Measurements from ENCODE around the gene PTCD3.

PTCD3 gene

DNA sequence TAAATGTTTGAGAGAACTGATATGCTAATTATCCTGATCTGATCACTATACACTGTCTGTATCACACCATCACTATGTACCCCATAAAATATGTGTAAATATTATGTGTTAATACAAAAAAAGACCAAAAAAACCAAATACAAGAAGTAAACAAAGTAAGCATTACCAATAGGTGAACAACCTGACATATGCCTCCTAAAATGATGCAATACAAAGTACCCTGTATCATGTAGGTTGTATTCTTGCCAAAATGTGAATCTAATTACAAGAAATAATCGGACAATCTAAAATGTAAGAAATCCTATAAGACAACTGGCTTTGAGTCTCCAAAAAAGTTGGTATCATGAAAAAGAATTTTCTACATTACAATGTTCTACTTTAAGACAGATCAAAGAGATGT is 8.1 kb upstream of the PTCD3 start:
- Histone ChIP-seq H3K27me3 (ENCODE audit: insufficient read depth, low read length) (no peaks in the 10 kb centered on the region), H3K9me3 (ENCODE audit: low read length) (peaks cover 3% of the 10 kb centered on the region), H3K4me3 (ENCODE audit: low read length) (no peak overlapping the region), H3K4me1 (ENCODE audit: insufficient read depth, low read length) (no peaks in the 10 kb centered on the region), H3K36me3 (ENCODE audit: insufficient read depth, low read length) (peaks cover 80% of the 10 kb centered on the region), H2AFZ (ENCODE audit: low read depth, low read length) (no peak overlapping the region)

DNA sequence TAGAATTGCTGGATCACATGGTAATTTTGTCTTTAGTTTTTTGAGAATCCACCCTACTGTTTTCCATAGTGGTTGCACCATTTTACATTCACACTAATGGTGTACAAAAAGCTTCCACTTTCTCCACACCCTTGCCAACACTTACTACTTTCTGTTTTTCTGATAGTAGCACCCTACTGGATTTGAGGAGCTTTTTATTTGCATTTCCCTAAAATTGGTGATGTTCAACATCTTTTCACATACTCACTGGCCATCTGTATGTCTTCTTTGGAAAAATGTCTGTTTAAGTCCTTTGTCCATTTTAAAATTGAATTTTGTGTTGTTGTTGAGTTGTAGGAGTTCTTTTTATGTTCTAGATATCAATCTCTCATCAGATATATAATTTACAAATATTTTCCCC is 3.9 kb upstream of the PTCD3 start:
- no peak overlapping the region for H2AFZ ChIP-seq (ENCODE audit: low read depth, low read length)
- peaks cover 12% of the 10 kb centered on the region for H3K4me1 ChIP-seq (ENCODE audit: insufficient read depth, low read length)
- H3K36me3 ChIP-seq (ENCODE audit: insufficient read depth, low read length): peaks cover 57% of the 10 kb centered on the region
- H3K9me3 ChIP-seq (ENCODE audit: low read length): peaks cover 3% of the 10 kb centered on the region
- H3K4me3 ChIP-seq (ENCODE audit: low read length): no peak overlapping the region
- H3K27me3 ChIP-seq (ENCODE audit: insufficient read depth, low read length): no peaks in the 10 kb centered on the region

DNA sequence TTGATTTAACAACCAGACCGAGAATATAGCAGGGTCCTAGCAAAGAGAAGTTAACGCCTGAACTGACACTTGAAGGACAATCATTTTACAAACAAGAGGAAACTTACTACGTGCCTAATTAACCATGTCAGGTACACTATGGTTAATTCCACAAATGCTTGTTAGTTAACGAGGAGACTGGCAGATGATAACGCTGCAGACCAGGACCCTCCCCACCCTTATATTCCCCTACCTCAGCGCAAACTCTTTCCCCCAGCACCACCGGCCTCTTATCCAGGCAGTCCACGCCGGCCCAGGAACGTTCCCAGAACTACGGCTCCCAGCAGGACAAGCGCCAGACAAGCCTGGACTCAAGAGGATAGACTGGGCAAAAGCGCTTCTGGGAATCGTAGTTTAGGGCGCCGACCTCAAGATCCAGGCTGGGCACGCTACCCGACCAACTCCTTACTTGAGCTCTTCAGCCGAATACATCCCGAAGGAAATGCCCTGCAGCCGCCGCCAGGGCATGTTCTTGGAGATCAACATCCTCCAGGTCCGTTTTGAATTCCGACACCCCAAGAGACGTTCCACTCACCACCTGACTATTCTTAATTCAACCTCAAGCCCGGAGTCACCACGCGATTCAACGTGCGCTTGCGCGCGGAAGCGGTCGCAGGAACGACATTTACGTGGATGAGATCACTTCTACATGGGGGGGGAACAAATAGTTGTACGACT is 625 bp upstream of the PTCD3 start, which contains the start of gene POLR1A:
POLR1A (minus strand) TSS at position 635 of the 717 bp plus-strand sequence; CDS start at position 525, 110 bp downstream.
- H2AFZ ChIP-seq (ENCODE audit: low read depth, low read length): peak within 1 kb of the TSS; percentile 68
- H3K4me1 ChIP-seq (ENCODE audit: insufficient read depth, low read length): peaks cover 19% of the 10 kb centered on the region
- H3K36me3 ChIP-seq (ENCODE audit: insufficient read depth, low read length): peaks cover 42% of the 10 kb centered on the region
- no peaks in the 10 kb centered on the region for H3K27me3 ChIP-seq (ENCODE audit: insufficient read depth, low read length)
- H3K4me3 ChIP-seq (ENCODE audit: low read length): peak within 1 kb of the TSS; percentile 76
- H3K9me3 ChIP-seq (ENCODE audit: low read length): no peaks in the 10 kb centered on the region

DNA sequence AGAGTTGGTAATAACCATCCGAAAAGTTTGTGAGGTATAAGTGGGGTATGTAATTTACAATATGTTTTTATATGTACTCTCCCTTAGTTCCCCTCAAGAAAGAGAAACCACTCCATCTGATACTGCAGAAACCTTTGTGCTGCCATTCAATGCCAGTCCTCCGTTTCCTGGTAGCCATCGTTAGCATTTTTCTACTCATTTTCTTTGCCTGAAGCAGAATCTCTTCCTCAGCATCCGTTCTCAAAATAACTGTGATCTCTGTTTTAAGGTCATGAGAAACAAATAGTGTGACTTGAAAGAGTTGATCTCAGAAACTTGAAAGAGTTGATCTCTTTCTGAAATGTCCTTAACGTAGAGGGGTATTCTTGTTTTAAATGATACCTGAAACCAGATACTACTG is 996 bp downstream of the PTCD3 start:
- H2AFZ ChIP-seq (ENCODE audit: low read depth, low read length): no peak overlapping the region
- peaks cover 39% of the 10 kb centered on the region for H3K36me3 ChIP-seq (ENCODE audit: insufficient read depth, low read length)
- H3K27me3 ChIP-seq (ENCODE audit: insufficient read depth, low read length): no peaks in the 10 kb centered on the region
- H3K4me3 ChIP-seq (ENCODE audit: low read length): peak overlapping the region; percentile 76
- peaks cover 19% of the 10 kb centered on the region for H3K4me1 ChIP-seq (ENCODE audit: insufficient read depth, low read length)
- no peaks in the 10 kb centered on the region for H3K9me3 ChIP-seq (ENCODE audit: low read length)

DNA sequence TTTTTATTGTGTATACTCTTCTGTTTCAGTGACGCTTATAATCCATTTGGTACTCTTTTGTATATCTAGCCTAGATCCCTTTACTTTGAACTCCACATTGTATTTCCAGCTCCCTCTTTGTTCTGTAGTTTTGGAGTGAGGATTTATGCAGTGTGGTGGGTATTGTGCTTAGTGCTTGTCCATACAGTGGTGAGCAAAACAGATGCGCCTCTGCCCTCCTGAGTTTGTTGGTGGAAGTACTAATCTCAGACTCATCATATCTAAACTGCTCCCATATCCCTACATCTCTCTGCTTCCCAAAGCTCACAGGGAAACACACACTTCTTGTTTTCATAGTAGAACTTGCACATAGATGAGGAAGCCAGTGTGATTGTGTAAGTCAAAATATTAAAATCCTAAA is 12.1 kb downstream of the PTCD3 start:
- no peaks in the 10 kb centered on the region for H3K27me3 ChIP-seq (ENCODE audit: insufficient read depth, low read length)
- H2AFZ ChIP-seq (ENCODE audit: low read depth, low read length): no peak overlapping the region
- H3K4me1 ChIP-seq (ENCODE audit: insufficient read depth, low read length): peaks cover 4% of the 10 kb centered on the region
- no peak overlapping the region for H3K4me3 ChIP-seq (ENCODE audit: low read length)
- peaks cover 93% of the 10 kb centered on the region for H3K36me3 ChIP-seq (ENCODE audit: insufficient read depth, low read length)
- H3K9me3 ChIP-seq (ENCODE audit: low read length): no peaks in the 10 kb centered on the region

DNA sequence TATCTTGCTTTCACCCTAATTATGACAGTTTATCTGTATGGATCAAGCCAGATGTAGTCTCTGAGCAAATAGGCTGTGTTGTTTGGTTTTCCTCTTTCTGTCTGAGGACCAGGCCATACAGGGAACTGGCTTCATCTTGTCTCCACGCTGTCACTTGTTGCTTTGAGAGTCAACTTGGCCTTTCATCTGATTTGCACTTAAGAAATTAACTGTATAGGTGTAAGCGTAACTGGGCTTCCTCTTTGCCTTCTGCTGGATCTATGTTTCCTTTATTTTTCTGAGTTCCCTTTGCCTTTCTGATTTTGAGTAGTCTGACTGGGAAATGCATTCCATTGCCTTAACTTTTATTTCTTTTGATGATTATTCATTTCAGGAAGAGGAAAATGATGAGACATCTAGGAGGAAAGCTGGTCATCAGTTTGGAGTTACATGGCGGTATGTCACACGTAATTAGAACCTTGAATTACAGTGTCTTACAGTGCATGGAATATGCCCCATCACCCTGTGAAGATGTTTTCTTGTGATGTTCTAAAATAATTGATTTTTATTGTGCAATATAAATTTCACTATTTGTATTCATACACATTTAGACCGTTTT is 17.4 kb downstream of the PTCD3 start:
- Histone ChIP-seq H3K4me1 (ENCODE audit: insufficient read depth, low read length) (no peaks in the 10 kb centered on the region), H3K9me3 (ENCODE audit: low read length) (no peaks in the 10 kb centered on the region), H2AFZ (ENCODE audit: low read depth, low read length) (no peak overlapping the region), H3K4me3 (ENCODE audit: low read length) (no peak overlapping the region), H3K36me3 (ENCODE audit: insufficient read depth, low read length) (peaks cover 97% of the 10 kb centered on the region), H3K27me3 (ENCODE audit: insufficient read depth, low read length) (no peaks in the 10 kb centered on the region)

DNA sequence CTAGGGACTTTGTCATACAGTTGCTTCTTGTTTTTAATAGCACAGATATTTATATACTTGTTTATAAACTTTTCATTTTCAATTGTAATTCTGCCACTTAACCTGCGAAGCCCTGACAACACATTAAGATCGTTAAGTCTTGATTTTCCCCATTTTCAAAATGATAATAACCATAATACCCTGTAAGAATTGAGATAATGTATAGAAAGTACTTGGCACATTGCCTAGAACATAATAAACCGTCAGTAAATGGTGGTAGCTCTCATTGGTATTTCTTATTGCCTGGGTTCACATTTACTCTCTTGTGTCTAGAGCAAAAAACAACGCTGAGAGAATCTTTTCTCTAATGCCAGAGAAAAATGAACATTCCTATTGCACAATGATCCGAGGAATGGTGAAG is 18.6 kb downstream of the PTCD3 start:
- Histone ChIP-seq H3K9me3 (ENCODE audit: low read length) (no peaks in the 10 kb centered on the region), H3K4me1 (ENCODE audit: insufficient read depth, low read length) (no peaks in the 10 kb centered on the region), H2AFZ (ENCODE audit: low read depth, low read length) (no peak overlapping the region), H3K36me3 (ENCODE audit: insufficient read depth, low read length) (peaks cover 97% of the 10 kb centered on the region), H3K27me3 (ENCODE audit: insufficient read depth, low read length) (no peaks in the 10 kb centered on the region), H3K4me3 (ENCODE audit: low read length) (no peak overlapping the region)

DNA sequence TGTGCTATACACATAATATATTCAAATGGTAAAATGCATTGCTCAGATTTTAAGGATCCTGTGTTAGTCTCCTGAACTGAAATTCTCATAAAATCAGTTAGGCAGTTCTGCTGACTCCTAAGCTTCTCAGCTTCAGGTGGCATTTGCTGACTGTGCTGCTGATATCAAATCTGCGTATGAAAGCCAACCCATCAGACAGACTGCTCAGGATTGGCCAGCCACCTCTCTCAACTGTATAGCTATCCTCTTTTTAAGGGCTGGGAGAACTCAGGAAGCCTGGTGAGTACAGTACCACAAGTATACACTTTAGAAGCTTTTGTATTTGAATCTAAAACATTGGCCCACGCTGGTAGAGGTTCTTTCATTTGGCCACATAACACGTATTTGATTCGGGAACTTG is 28.7 kb downstream of the PTCD3 start:
- no peaks in the 10 kb centered on the region for H3K27me3 ChIP-seq (ENCODE audit: insufficient read depth, low read length)
- no peak overlapping the region for H3K4me3 ChIP-seq (ENCODE audit: low read length)
- H3K4me1 ChIP-seq (ENCODE audit: insufficient read depth, low read length): no peaks in the 10 kb centered on the region
- no peak overlapping the region for H2AFZ ChIP-seq (ENCODE audit: low read depth, low read length)
- H3K9me3 ChIP-seq (ENCODE audit: low read length): no peaks in the 10 kb centered on the region
- peaks cover 97% of the 10 kb centered on the region for H3K36me3 ChIP-seq (ENCODE audit: insufficient read depth, low read length)

DNA sequence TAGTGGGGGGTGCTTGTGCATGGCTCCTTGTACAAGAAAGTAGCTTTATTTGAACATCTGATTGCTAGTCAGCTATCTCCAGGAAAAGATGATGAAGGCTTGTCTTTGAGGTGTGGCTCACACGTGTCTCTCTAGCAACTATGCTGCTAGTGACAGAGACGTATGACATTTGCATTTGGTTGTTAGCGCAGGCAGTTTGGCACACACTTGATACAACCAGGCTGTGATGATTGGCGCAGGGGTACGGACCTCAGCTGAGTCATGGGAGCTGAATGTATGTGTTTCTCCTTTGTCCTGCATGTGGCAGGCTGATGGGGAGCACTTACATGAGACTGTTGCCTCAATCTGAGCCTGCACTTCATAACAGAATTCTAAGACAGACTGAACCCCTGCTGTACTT is 29.6 kb downstream of the PTCD3 start:
- Histone ChIP-seq H3K27me3 (ENCODE audit: insufficient read depth, low read length) (no peaks in the 10 kb centered on the region), H3K36me3 (ENCODE audit: insufficient read depth, low read length) (peaks cover 100% of the 10 kb centered on the region), H3K9me3 (ENCODE audit: low read length) (no peaks in the 10 kb centered on the region), H3K4me3 (ENCODE audit: low read length) (no peak overlapping the region), H3K4me1 (ENCODE audit: insufficient read depth, low read length) (no peaks in the 10 kb centered on the region), H2AFZ (ENCODE audit: low read depth, low read length) (no peak overlapping the region)

DNA sequence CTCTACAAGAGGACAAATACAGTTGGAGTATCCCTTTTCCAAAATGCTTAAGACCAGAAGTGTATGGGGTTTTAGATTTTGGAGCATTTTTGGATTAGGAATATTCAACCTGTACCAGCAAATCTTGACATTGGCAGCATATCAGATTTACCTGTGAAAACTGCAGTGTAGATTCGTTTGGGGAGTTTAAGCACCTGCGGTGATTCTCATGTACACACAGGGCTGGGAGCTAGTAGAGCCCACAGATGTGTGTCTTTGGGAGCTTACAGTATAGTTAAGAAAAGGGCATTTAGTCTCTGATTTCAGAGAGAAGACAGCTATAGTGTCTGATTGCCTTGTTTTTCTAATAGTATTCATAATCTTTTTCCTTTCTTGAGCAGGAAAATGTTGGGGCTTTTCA is 30.1 kb downstream of the PTCD3 start:
- H3K4me1 ChIP-seq (ENCODE audit: insufficient read depth, low read length): no peaks in the 10 kb centered on the region
- H2AFZ ChIP-seq (ENCODE audit: low read depth, low read length): no peak overlapping the region
- no peaks in the 10 kb centered on the region for H3K9me3 ChIP-seq (ENCODE audit: low read length)
- H3K4me3 ChIP-seq (ENCODE audit: low read length): no peak overlapping the region
- H3K36me3 ChIP-seq (ENCODE audit: insufficient read depth, low read length): peaks cover 98% of the 10 kb centered on the region
- H3K27me3 ChIP-seq (ENCODE audit: insufficient read depth, low read length): no peaks in the 10 kb centered on the region

DNA sequence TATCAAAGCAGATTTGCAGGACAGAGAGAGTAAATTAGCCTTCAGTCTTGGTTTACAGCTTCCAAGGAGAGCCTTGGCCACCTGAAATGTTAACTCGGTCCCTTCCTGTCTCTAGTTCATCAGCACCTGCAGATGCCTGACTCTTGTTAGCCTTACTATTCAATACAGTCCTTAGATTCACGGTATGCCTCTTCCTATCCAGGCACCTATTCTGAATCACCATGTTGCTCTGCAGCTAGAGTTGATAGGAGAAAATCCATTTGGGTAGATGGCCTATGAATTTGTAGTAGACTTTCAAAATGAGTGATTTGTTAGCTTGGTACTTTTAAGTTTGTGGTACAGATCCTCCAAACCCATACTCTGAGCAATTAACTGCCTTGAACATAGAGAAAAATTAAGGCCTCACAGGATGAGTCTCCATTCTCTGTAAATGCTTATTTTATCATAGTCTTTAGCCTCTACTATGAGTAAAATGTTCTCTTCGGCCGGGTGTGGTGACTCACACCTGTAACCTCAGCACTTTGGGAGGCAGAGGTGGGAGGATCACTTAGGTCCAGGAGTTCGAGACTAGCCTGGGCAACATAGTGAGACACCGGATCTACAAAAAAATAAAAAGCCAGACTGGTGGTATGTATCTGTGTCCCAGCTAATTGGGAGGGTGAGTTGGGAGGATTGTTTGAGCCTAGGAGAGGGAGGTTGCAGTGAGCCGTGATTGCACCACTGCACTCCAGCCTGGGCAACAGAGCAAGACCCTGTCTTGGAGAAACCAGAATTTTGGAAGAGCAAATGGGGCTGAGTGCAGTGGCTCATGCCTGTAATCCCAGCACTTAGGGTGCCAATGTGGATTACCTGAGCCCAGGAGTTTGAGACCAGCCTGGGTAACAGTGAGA is 32.9 kb downstream of the PTCD3 start:
- Histone ChIP-seq H3K36me3 (ENCODE audit: insufficient read depth, low read length) (peaks cover 89% of the 10 kb centered on the region), H2AFZ (ENCODE audit: low read depth, low read length) (no peak overlapping the region), H3K4me1 (ENCODE audit: insufficient read depth, low read length) (no peaks in the 10 kb centered on the region), H3K4me3 (ENCODE audit: low read length) (no peak overlapping the region), H3K27me3 (ENCODE audit: insufficient read depth, low read length) (no peaks in the 10 kb centered on the region), H3K9me3 (ENCODE audit: low read length) (no peaks in the 10 kb centered on the region)

DNA sequence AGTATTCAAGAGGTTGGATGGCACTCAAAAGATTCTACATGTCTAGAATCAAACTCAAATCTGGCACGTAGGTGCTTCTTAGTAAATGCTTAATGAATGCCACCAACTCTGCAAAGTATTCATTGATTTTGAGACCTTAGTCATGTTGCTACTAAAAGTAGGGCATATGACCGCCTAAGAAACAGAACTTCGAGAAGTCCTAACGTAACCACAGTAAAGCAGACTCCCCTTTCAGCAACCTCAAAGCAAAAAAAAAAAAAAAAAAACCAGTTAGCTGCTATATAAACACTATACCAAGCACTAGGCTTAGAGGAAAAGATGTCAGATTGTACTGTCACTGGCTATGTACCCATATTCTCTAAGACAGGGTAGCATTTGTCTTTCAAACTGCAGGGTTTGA is 33.9 kb downstream of the PTCD3 start:
- no peak overlapping the region for H2AFZ ChIP-seq (ENCODE audit: low read depth, low read length)
- H3K9me3 ChIP-seq (ENCODE audit: low read length): no peaks in the 10 kb centered on the region
- H3K4me3 ChIP-seq (ENCODE audit: low read length): no peak overlapping the region
- H3K27me3 ChIP-seq (ENCODE audit: insufficient read depth, low read length): no peaks in the 10 kb centered on the region
- peaks cover 89% of the 10 kb centered on the region for H3K36me3 ChIP-seq (ENCODE audit: insufficient read depth, low read length)
- no peaks in the 10 kb centered on the region for H3K4me1 ChIP-seq (ENCODE audit: insufficient read depth, low read length)

DNA sequence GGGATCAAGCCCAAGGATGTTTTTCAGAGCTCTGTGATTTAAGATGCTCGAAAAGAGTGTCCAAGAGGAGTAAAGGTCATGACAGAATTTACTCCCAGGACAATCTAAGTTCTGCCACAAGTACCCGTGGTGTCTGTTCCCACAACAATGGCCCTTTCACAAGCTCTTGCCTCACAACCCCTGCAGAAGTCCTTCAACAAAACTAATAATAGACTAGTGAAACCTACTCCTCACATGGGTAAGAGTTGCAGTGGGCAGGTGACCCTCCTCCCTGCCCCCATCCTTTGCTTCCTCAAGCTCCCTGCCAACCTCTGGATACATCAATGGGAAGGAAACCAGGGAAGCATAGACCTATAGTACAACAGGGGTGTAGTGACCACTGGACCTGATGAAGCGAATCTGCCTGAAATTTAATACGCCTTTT is 34.9 kb downstream of the PTCD3 start:
- H3K27me3 ChIP-seq (ENCODE audit: insufficient read depth, low read length): no peaks in the 10 kb centered on the region
- H3K36me3 ChIP-seq (ENCODE audit: insufficient read depth, low read length): peaks cover 88% of the 10 kb centered on the region
- H3K9me3 ChIP-seq (ENCODE audit: low read length): no peaks in the 10 kb centered on the region
- H3K4me3 ChIP-seq (ENCODE audit: low read length): no peak overlapping the region
- no peak overlapping the region for H2AFZ ChIP-seq (ENCODE audit: low read depth, low read length)
- no peaks in the 10 kb centered on the region for H3K4me1 ChIP-seq (ENCODE audit: insufficient read depth, low read length)

Data from neuron (in vitro differentiated cells).